HG02938 (cell line): ENCODE data around the gene PLEKHA8.
"Not testable (repeated sequence)": the region's sequence is repeated elsewhere in the genome, so short reads cannot be mapped to it uniquely, and the experiment has no call there.

Source experiments
- ATAC-seq: cut with Tn5 transposase; IDR thresholded peaks from one replicate; pipeline ENCODE4 v1.9.1; 2021; ENCODE audit warnings: mild to moderate bottlenecking, moderate library complexity; ENCODE audit not compliant: unreplicated experiment

The PLEKHA8 gene

DNA sequence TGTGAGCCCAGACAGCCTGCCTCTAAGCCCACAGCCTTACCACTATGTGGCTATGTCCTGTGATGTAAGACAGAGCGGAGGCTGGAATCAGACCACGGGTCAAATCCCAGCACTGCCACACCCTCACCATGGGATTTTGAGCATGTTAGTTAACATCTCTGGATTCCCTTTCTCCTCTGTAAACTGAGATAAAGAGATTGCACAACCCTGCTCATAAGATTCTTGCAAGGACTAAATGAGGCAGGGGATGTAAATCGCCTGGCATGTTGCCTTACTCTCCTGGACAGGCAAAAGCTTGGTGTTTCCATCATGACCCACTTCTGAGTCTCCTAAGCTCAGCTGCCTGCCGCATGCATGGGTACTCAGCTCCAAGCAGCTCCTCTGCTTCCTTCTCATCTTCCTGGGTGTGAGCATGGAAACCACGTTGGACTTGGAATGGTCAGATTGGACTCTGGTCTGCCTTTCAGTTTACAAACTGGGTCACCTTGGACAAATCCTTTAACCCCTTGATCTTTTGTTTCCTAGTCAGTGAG is 65.3 kb downstream of the PLEKHA8 start:
- ATAC-seq: no peak

DNA sequence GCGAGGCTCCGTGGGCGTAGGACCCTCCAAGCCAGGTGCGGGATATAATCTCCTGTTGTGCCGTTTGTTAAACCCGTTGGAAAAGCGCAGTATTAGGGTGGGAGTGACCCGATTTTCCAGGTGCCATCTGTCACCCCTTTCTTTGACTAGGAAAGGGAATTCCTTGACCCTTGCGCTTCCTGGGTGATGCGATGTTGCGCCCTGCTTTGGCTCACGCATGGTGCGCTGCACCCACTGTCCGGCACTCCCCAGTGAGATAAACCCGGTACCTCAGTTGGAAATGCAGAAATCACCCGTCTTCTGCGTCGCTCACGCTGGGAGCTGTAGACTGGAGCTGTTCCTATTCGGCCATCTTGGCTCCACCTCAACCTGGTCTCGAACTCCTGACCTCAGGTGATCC is 70.4 kb downstream of the PLEKHA8 start:
- not testable (repeated sequence) for ATAC-seq

- ATAC-seq: no peak
These were observed 74.1 kb downstream of the PLEKHA8 start for GRCh38 chr7:30102281-30102680.

DNA sequence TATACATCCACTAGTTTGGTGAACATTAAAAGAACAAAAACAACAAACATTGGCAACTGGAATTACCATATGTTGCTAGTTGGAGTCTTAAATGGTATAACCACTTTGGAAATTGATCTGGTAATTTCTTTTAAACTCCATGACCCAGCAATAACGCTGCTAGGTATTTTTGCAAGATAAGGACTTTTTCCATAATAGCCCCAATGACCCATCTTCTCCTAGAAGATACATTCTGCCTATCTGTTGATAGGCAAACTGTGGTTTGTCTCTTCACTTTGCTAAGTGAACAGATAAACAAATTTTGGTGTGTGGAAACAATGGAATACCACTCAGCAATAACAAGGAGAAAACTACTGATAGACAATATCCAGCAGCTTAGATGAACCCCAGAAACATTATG is 75.9 kb downstream of the PLEKHA8 start:
- ATAC-seq: no peak

- no peak for ATAC-seq
These were observed 84.0 kb downstream of the PLEKHA8 start for GRCh38 chr7:30112103-30112713.

- ATAC-seq: no peak
These were observed 84.9 kb downstream of the PLEKHA8 start for GRCh38 chr7:30113144-30113543.

DNA sequence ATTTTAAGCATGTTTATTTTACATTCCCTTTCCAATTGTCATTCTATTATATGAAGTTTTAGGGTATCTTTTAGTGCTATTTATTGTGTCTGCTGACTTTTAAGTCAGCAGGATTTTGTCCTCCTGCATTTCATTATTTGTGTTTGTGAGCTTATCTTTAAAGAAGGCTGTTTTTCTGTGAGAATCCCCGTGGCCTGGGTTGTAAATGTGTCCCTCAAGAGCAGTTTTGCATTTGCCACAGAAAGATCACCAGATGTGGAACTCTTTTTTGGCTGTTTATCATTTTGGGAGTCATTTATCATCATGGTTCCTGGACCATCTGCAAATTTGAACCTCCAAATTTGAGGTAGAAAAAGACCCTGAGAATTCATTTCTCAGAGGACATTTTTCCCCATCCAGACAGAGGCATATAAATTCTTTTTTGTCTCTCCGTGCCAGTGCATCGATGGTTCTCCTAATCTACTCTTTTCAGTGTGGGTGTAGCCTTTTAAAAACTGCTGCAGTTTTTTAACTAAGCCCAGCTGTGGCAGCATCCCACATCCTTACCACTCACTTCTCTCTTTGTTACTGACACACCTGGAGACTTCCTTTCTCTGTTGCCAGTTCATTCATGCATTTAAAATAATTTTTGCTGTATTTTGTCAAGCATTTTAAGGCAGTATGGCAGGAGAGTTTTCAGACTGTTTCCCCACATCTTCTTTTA is 86.5 kb downstream of the PLEKHA8 start:
- no peak for ATAC-seq

- no peak for ATAC-seq
These were observed 87.6 kb downstream of the PLEKHA8 start for GRCh38 chr7:30115709-30116297.

GRCh38 chr7:30116771-30117170 is 88.6 kb downstream of the PLEKHA8 start:
- ATAC-seq: no peak

DNA sequence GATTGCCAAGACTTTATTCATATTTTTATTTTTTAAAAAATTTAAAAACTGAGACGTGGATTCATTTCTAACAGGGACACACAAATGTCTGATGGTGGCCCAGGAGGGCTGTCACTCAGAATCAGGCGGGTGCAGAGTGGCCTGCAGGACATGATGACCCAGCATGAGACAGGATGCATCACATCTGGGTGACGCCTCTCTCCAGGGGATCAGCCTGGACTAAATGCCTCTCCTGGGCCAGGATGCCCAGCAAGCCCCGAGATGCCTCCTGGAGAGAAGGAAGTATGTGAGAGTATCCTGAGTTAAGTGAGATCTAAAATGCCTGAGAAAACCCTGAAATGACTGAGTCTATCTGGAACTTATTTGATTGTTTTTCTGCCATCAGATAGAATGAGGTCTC is 89.7 kb downstream of the PLEKHA8 start:
- ATAC-seq: no peak

- ATAC-seq: no peak
These were observed 91.8 kb downstream of the PLEKHA8 start for GRCh38 chr7:30119890-30120577.

DNA sequence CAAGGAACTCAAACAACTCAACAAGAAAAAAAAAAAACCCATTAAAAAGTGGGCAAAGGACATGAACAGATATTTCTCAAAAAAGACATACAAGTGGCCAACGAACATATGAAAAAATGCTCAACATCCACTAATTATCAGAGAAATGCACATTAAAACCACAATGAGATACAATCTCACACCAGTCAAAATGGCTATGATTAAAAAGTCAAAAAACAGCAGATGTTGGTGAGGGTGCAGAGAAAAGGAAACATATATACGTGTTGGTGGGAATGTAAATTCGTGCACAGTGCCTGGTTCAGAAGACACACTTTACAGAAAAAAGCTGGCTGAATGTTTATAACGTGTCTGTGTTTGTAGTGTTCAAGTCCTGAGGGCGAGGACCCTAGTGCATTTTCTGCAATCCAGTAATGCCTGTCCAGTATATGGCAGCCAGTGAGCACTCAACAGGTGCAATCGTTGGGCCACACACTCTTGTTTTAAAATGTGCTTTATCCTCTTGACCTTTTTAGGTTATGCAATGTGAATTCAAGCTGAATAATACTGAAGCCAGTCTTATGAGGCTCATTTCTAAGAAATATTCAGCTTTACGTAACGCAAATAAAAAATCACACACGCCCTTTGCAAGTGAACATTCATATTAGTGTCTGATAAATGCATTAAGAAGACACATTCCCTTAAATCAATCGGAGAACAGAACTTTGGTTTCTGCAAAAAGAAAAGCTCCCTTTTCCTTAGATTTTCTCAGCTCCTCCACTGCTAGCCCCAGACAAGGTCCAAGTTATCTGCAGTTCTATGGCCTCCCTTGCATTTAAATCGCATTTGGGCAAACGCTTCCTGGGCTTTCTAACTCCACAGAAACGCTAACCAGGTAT is 105.8 kb downstream of the PLEKHA8 start:
- ATAC-seq: no peak

DNA sequence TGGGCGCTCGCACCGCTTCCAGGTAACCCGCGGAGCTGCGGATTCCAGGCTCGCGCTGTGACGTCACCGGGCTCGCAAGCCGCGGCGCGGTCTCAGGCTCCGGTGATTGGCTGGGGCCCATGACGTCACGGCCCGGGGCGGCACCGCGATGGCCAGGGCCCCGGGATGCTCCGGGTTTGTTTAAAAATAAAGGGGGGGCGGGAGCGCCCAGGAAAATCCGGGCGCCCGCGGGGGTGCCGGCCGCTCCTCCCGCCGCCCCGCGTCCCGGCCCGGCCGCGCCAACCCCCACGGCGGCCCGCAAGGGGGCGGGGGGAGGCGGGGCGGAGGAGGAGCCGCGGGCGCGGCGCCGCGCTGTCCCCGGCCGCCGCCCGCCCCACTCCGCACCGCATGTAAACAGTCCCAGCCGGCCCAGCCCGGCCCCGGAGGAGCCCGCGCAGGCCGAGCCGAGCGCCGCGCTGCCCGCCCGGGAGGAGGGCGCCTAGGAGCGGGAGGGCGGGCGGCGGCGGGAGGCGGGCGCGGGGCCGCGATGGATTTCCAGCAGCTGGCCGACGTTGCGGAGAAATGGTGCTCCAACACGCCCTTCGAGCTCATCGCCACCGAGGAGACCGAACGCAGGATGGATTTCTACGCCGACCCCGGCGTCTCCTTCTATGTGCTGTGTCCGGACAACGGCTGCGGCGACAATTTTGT is 106.5 kb downstream of the PLEKHA8 start, which contains the start of gene MTURN:
MTURN (plus strand) TSS at position 376 of the 690 bp plus-strand sequence; CDS start at position 527, 151 bp downstream.
- peak; percentile 80 for ATAC-seq

DNA sequence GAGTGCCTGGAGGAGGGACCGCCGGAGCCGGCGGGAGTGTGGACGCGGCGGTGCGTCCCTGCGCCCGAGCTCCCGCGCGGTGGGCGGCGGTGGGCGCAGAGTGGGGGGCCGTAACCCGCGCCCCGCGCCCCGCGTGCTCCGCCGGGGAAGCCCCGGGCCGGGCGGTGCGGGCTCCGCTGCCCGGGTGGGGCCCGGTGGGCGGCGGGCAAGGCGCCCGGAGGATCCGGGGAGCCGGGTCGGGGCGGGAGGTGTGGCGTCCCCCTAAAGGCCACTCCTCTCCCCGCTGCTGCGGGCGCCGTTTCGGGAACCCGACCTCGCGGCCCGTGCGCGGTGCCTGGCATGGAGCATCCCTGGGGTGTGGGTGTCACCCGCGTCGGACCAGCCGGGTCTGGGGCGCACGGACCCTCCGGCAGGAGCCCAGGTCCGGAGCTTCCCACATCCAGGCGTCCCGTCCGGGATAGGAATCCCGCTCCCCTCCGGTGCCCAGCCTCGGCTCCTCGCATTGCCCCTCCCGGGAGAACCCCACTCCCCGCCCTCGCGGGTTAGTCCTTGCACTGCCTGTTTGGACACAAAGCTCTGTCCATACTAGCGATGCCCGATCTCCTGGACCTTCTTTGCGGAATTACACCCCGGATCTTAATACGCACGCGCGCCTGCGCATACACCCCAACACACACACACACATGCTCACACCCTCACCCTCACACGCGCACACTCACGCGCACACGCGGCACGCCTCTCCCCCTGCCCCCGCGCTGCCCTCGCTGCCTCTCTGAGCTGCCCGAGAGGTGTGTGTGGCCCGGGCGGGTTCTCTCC is 107.3 kb downstream of the PLEKHA8 start:
- peak; percentile 21 for ATAC-seq

DNA sequence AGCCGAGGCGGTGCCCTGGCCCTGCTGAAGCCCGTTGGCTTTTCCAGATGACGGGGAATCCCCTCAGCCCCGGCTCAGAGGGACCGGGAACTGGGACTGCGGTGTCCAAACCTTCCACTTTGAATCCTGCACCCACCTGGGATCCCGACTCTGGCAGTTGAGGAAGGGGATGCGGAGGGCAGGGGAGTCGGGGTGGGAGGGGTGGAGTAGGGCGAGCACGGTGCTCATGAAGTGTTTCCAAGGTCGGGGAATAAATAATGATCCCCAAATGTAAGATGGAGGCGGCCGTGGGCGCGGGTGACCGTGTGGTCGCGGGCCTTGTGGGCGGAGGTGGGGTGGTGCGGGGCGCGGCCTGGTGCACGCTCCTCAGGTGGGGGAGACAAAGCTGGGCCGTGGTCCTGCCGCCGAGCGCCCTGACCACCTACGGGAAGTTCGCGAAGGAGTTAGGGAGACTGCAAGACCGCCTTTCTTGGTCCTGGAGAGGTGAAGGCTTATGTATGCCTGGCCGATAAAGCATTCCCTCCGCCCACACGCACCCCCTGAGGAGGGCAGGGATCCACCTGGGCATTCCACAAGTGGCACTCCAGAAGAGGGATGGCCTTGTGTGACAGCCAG is 108.0 kb downstream of the PLEKHA8 start:
- no peak for ATAC-seq

DNA sequence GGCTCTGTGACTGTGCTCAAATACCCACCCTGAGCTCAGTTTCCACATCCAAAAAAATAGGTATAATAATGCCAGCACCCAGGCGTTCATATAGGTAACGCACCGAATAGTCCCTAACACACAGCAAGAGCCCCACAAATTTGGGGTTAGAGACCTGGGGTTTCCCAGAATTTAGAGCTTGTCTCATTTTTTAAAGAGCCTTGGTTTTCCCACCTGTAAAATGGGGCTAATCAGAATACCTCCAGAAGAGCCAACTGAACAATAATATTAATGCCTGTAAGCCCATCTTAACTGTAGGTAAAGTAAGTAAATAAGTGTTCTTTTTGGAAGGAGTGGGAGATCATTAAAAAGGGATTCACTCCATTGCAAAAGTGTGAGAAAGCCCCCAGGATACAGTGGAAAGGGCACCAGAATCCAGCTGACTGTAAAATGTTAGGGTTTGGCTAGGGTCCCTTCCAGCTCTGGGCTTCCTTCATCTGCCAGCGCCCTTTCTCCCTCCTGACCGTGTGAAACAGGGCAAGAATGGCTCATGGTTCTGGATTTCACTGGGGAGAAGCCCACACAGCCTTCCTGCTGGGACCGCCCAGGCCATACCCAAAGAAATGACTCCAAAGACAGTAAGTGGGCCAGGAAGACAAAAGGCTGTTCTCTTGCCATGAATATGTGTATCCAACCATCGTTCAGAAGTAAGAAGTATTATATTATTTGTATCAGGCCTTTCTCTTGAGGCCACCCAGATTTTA is 108.7 kb downstream of the PLEKHA8 start:
- ATAC-seq: no peak

DNA sequence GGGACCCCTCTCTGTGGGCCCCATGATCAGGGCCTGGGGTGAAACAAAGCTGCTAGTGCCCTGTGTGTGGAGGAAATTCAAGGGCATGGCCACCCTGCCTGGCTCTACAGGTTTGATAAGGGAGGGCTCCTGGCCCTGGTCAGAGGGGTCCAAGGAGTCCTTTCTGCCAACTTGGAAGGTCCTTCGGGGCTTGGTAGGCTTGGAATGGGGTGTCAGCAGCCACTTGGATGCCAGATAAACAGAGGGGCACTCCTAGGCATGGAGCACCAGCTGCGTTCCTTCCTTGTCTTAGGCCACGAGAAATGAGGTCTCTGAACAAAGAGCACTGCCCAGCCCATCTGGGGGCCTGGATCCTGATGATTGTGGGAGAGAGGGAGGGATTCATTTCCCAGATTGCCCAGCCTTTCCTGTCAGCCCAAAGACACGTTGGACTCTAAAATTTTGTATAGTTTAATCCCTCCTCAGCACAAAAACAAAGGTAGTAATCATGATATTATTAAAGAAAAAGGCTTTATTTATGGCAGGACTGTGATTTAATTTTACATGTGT is 111.7 kb downstream of the PLEKHA8 start:
- ATAC-seq: no peak

GRCh38 chr7:30140456-30140855 is 112.2 kb downstream of the PLEKHA8 start:
- no peak for ATAC-seq
